GM04503 (cell line): ENCODE measurements around the gene CDH4.

Experiments used
- DNase-seq: peaks from one replicate; pipeline ENCODE4 v3.0.0-alpha.2; 2012; ENCODE audit warnings: low read depth

The CDH4 gene

DNA sequence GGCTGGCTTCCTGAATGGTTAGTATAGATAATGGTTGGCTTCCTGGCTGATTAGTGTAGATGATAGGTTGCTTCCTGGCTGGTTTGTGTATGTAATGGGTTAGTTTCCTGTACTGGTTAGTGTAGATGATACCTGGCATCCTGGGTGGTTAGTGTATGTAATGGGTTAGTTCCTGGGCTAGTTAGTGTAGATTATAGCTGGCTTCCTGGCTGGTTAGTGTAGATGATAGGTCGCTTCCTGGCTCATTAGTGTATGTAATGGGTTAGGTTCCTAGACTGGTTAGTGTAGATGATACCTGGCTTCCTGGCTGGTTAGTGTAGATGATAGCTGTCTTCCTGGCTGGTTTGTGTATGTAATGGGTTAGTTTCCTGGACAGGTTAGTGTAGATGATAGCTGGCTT lies 613.3 kb downstream of the CDH4 start:
- DNase-seq = no peak

DNA sequence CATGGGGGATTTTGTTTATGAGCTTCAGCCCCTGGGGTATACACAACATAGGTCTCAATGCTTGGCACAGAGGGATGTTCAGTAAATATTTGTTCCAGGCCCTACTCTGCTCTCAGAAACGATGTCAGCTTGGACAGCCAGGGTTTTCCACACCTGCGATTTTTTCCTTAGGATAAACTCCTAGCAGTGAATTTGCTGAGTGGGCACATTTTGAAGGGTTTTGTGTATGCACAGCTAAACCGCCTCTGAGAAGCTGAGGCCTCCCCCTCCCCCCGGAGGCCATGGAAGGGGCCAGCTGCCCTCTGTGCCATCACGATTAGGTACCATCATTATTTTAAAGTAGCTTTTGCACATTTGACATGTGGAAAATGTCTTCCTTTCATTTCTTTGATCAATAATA lies 614.1 kb downstream of the CDH4 start:
- no peak for DNase-seq

DNA sequence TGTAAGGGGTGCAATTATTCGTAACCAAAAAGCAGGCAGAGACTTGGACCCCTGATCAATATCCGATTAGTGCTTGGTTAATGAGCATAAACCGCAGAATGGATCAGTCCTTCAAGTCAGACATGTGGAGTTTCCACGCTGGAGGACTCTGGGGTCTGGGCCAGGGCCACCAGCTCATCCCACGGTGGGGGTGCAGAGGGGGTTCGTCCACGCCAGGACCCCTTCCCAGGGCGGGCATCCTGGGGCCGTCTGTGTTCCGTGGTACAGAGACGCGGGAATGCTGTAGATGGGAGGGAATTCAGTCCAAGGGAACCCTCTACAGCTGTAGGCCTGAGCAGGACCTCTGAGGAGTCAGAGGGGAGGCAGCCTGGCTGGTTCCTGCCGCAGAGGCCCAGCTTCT lies 615.9 kb downstream of the CDH4 start:
- no peak for DNase-seq

DNA sequence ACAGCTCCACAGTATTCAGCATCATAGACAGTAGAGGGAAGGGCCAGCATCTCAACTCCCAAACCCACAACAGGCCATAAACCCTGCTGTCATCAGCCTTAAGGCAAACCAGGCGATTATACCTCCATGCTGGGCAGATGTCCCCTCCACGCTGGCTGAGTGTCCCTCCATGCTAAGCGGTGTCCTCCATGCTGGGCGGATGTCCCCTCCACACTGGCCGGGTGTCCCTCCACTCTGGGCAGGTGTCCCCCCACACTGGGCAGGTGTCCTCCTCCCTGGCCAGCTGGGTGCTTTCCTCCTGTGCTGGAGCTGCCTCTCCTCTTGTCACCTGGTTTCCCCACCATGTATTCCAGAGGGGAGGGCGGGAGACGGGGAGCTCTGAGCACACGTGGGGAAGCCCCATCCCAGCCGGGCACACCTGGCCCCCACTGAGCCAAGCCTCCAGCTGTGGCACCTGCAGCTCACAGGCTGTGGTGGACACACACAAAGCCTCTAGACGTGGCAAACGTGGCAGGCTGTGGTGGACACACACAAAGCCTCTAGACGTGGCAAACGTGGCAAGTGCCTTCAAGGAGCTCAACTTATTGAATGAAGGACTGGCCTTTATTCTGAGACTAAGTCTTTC lies 616.5 kb downstream of the CDH4 start:
- no peak for DNase-seq

DNA sequence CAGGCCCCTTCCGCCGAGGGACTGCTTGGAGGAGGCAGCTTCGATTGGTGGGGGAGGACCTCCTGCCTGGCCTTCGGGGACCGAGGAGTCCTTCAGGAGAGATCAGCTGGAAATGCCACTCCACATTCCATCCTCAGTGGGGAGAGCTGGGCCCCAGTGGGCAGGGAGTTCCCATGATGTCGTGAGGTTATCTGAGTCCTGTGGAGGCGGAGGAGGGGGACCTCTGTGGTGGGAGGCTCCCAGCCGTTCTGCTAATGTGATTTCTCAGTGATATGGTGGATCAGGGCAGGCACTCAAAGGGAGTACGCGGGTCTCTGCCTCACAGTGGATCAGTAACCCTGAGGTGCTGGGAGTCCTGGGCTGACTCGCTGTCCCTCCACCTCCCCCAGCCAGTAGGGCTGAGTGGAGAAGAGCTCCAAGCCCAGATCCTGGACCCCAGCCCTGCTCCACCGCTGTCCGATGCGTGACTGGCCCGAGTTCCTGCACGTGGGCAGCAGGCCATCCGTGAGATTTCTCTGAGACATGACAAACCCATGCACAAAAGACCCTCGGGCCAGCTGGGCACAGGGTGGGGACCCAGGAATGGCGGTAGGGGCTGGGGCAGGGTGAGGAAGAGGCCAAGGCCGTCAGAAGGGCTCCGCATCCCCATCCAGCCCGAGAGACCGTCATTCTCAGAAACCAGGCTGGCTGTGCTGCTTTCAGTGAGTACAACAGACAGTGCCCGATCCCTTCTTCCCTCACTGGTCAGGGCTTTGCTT lies 617.9 kb downstream of the CDH4 start:
- no peak for DNase-seq

DNA sequence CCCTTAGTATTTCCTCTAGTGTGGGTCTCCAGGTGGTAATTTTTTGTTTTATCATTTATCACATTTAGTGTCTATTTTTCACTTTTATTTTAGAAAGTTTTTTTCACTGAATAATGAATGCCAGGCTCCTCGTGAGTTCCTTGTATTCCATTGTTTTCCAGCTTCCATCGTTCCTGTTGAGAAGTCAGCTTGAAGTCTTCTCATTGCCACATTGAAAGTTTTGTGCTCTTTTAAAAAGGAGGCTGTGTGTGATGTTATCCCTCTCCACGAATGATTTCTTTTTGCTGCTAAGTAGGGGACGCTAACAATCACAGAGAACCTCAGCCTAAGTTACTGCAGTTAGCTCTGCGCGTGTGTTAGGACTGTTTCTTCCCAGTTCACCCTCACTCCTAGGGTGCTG lies 619.1 kb downstream of the CDH4 start:
- DNase-seq = no peak

DNA sequence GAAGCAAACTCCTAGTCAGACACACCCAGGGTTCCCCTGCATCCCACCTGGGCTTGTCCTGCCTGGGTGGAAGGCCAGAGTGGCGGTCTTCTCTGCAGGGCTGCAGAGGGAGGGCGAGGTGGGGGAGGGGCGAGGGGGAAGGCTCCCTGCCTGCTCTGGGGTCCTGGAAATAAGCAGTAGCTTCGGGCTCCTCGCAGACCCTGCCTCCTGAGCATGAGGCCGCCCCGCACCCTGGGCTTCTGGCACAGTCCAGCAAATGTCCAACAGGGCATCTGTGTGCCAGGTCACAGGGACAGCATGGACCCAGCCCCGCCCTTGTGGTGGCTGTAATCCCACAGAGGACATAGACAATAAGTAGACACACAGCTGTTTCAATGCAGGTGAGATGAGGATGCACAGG lies 619.9 kb downstream of the CDH4 start:
- DNase-seq = no peak

DNA sequence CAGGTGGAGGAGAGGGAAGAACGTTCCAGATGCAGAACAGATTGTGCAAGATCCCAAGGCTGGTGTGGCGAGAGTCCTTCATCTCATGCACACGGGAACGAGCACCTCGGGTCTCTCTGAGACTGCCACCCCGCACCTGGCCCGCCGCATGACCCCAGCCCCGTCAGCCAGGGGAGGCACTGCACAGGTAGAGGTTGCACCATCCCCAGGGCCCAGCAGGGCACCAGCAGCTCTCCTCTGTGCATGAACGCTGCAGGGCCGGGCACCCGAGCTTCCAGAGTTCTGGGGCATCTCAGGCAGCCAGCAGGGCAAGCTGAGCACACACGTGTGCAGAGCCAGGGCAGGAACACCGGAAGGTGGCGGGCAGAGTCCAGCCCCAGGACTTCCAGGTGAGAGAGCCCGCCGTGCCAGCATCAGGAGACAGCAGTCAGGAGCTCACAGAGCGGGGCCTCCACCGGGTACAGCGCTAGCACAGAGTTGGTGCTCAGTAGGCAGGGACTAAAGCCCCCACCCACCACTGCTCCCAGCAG lies 620.4 kb downstream of the CDH4 start:
- no peak for DNase-seq

DNA sequence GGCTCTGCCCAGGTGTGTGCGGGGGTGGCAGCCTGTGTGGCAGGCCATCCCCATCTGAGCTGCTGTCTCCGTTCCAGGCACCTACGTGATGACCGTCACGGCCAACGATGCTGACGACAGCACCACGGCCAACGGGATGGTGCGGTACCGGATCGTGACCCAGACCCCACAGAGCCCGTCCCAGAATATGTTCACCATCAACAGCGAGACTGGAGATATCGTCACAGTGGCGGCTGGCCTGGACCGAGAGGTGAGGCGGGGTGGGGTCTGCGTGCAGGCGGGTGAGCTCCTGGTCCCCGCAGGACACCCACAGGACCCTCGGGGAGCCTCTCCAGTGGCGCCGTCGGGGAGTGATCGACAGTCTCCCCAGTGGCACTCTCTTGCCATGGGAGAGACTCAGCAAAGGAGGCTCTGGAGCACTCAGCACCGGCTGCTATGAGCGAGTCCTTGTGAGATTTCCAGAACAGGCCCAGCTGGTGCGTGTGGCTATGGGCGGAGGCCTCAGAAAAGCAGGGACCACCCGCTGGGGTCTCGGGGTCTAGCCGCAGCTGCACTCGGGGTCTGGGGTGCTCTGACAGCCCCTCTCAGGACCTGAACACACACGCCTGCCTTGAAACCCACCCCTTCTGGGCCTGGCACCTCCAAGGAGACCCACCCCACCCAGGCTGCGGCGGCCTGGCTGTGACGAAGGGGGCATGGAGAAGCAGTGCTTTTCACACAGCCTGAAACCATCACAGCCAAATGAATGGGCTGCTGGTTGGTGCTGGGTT lies 621.8 kb downstream of the CDH4 start:
- no peak for DNase-seq

DNA sequence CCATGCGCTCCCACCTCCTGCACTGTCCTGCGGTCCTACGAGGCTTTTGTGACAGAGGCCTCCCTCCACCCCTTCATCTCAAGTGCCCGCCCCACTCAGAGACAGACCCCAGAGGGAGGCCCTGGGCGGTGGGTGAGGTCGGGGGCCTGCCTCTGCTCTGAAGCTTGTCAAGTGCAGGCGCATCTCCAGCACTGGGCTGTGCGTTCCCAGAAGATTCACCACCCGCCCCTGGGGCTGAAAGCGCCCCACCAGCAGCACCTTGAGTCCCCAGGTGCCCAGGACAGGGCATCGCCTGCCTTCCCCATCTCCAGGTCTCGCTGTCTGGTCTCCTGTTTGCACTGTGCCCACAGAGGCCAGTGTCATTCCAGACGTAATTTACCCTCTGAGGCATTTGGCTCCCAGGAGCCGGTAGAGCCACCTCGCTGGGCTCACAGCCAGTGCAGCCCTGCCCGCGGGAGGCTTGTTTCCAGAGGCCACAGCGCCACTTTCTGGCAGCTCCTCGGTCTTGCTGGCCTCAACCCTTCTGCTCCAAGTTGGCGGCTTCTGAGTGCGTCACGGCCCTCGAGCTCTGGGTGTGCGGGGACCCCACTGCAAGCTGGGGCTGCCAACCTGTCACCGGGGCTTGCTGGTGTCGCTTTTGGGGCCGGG lies 622.5 kb downstream of the CDH4 start:
- DNase-seq = no peak

DNA sequence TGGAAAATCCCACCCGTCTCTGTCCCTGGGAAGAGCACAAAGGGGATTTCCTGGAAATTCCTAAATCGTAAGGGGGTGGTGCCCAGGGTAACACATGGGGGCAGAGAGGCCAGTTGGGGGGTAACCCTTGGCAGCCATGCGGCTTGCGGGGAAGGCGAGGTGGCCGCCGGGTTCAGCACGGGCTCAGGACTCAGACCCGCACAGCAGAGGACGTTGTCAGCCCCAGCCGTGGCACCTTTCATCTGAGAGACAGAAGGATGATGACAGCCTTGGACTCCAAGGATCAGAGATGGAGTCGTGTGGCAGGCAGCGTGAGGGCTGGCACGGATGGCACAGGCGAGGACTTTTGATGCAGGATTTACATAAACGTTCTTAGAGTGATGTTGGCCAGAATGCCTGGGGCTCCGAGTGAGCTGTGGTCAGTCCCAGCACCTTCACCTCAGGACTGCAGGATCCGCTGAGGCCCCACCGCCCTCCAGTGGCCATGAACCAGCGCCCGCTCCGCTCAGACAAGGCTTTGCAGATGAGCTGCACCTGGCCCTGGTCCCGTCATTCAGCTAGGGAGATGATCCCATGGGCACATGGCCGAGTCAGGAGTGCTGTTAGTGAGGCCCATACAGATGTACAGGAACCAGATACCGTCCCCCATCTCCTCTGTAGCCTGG lies 623.3 kb downstream of the CDH4 start:
- DNase-seq = no peak

DNA sequence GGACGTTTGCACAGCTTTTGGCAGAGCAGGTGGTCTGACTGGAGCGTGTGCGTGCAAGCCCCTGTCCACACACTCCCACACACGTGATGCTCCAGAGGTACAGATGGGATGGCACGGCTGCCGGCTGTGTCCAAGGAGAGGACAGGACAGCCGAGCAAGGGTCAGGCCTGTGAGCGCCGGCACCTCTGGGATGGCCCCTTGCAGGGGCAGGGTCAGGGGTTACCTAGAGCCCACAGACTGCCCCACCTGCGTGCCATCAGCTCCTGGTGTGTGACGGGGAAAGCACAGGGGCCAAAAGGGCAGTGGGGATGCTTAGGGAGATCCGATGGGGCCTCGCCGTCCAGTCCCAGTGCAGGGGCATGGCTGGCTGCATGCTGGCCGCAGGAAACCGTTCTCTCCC lies 623.9 kb downstream of the CDH4 start:
- no peak for DNase-seq

DNA sequence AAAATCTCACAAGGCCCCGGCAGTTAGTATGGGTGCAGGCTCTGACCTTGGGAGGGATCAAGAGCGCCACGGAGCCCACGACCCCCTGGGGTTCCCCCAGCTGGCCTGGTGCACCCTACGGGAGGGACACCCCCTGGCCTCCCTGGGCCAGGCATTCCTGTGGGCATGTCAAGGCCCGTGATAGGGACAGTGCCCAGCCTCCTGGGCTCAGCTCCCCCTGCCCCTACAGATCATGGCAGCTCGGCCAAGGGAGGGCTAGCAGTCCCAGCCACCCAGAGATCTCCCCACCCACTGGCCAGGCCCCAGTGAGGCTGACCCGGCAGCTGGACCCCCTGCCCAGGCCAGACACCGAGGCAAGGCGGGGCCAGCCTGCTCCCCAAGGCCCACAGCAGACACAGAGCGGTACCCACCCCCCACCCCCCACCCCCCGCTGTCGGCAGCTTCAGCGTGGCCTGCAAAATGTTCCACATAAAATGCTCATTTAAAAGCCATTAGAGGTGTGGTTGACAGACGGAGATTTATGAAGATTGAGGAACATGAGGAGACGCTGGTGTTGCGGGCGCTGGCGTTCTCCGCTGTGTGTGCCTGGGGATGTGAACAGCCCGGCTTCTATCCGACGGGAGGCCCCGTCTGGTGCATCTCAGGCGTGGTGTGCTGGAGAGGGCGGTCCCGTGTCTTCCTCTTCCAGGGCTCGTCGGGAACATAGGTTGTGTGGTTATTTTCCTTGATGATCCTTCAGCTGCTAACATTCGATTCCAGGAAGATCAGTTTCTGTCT lies 625.1 kb downstream of the CDH4 start:
- no peak for DNase-seq

DNA sequence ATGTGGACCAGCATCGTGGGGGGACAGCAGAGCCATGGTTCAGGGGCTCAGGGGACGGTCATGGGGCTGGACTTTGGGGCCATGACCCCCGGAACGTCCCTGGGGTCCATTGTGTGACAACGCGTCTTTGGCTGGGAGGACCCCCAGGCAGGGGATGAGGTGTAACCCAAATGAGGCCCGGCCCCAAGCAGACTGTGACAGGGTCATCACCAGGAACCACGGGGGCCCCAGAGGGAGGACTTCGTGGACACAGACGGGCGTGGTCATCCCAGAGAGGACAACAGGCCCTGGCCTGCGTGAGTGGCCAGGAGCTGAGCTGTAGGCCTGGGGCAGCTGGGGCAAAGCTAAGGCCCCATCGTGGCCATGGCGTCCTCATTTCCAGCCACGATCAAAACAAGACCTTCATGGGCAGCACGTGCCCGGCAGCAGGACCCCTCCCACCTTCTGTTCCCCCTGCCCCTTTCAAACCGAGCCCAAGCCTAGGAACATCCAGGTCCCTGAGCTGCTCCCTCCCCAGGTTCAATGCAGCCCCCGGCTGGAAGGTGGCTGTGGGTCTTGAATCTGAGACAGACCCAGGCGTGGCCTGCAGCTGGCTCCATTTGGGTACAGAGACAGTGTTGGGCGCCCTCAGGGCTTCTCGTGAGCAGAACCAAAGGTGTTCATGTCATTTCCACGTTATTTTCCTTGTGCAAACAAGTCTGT lies 625.9 kb downstream of the CDH4 start:
- no peak for DNase-seq

DNA sequence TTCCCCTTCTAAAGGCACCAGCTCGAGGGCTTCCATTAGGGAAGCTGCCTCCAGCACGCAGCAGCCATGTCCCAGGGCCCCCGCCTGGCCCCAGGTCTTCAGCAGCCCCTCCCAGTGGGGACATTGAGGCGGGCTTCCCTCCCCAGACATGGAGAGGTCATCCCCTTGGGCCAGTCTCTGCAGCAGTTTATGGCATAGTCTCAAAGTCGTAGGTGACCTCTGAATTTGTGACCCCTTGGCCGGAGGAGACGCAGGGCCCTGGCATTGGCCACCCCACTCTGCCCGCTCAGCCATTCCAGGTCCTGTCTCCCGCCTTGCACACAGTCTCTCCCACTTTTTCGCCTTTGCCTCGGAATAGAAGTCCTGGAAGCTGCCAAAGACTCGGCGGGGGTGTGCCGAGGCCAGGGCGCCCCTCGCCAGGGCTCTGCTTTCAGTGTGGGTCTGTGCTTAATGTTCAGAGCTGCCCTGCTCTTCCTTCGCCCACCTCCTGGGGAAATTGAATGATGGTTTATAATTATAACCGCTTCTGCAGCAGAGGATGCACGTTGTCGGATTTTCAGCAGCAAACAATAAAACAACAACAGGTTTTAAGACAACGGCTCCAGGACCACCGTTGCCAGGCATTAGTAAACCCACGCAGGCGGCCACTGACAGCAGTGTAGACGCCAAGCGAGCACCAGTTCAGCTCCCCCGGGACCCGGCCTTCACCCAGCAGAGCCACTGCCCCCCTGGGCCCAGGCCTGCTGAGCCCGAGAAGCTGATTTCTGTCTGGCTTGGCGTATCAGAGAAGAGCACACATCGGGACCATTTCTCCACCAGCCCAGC lies 626.6 kb downstream of the CDH4 start:
- no peak for DNase-seq

DNA sequence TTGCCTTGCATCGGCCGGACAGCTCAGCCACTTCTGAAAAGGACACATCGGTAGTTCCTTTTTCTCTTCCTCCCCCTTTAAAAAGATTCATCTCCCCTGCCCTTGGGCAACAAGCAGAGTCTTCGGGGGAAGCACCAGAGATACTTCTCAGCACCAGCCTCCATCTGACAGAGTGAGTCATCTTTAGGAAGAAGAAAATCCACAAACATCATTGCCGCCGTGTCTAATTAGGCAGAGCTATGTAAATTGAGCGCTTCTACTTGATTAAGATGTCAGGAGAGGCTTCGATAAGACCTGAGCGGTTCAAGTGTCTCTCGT lies 627.2 kb downstream of the CDH4 start:
- no peak for DNase-seq

DNA sequence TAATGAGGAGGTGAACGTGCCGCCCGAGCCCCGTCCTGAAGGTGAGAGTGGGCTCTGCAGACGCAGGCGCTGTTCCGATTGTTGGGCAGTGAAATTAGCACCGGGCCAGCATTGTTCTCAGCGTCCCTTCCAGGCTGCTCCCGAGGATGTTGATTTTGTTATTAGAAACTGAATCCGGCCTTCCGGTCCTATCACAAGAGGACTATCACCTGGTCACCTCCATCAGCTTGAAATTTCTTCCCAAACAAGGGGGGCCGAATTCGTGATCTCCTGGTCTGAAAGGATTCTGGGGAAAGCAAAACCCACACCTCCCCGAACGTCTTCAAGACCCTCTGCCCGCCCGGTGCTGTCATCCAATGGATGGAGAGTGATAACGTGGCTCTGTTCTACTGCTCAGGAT lies 627.6 kb downstream of the CDH4 start:
- DNase-seq = no peak

DNA sequence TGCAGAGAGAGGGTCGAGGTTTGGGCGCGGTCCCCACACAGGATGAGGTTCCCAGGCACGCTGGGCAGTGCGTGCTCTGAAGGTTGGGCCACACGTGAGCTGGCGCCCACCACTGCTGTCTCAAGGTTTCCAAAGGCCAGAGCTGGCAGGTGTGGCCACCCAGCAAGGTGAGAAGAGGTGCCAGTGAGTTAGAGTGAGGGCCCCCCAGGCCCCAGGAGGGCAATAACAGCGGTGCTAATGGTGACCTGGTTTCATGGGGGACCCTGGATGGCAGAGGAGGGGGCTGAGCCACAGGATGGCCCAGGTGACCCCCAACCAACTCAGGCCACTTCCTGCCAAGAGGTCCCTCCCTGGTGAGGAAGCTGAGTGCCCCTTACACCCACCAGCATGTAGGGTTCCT lies 628.6 kb downstream of the CDH4 start:
- DNase-seq = no peak

DNA sequence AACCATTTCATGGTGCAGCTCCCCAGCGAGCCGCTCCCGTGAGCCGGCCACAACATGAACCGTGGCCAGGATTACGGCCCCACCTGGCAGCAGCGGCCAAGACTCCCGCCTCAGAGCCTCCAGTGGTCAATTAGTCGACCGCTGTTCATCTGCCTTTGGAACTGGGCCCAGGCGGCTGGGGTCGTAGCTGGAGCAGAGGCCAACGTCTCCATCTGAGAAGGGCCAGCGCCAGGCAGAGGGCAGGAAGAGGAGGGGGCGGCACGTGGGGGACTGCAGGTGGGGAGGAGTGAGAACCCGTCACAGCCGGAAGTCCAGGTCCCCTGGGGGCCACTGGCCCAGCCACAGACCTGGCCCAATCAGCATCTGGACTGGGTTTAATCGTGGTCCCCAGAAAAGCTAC lies 629.4 kb downstream of the CDH4 start:
- DNase-seq = no peak

DNA sequence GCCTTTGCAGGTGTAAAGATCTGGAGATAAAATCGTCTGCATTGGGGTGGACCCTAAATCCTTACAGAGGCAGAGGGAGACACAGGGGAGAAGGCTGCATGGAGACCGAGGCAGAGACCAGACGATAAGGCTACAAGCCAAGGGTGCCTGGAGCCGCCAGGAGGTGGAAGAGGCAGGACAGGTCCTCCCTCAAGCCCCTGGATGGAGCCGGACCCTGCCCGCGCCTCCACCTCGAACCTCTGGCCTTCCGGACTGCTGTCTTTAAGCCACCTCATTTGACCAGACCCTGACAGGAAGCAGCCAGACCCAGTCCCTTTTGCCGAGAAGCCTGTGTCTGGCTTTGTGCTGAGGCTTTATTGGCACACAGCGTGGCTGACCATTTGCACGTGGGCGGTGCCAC lies 629.8 kb downstream of the CDH4 start:
- no peak for DNase-seq
